Measurements from ENCODE around the gene MACIR. TPM values are rescaled to one million over a fixed set of nuclear protein-coding genes. Genes with fewer than 3 reads are reported as not detected.

Gene MACIR
- polyA plus RNA-seq, 3 donors, result 1.2 to 1.9 (median 1.9) TPM

GRCh38 chr5:103289024-103289423, 30.5 kb downstream of the MACIR start:
- H3K27me3 ChIP-seq (ENCODE audit: control insufficient read depth in 2 of 2, insufficient read depth in 2 of 2, low read length in 2 of 2), result no peaks in the 10 kb centered on the region
- H4K20me1 ChIP-seq (ENCODE audit: insufficient read depth, low read length), result no peaks in the 10 kb centered on the region
- H3K4me2 ChIP-seq (replicated peaks; ENCODE audit: extremely low read depth, low read length, poor library complexity, severe bottlenecking), result no peak overlapping the region
- no peaks in the 10 kb centered on the region for H3K36me3 Mint-ChIP-seq
- H3K27ac ChIP-seq (ENCODE audit: low read depth in 1 of 2, low read length in 2 of 2), result no peak overlapping the region
- TF ChIP-seq, protein P1, sequence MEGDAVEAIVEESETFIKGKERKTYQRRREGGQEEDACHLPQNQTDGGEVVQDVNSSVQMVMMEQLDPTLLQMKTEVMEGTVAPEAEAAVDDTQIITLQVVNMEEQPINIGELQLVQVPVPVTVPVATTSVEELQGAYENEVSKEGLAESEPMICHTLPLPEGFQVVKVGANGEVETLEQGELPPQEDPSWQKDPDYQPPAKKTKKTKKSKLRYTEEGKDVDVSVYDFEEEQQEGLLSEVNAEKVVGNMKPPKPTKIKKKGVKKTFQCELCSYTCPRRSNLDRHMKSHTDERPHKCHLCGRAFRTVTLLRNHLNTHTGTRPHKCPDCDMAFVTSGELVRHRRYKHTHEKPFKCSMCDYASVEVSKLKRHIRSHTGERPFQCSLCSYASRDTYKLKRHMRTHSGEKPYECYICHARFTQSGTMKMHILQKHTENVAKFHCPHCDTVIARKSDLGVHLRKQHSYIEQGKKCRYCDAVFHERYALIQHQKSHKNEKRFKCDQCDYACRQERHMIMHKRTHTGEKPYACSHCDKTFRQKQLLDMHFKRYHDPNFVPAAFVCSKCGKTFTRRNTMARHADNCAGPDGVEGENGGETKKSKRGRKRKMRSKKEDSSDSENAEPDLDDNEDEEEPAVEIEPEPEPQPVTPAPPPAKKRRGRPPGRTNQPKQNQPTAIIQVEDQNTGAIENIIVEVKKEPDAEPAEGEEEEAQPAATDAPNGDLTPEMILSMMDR (IDR thresholded peaks at IDR 0.05), result no peak
- no peak overlapping the region for H2AFZ ChIP-seq (ENCODE audit: insufficient read depth, low read depth, low read length, poor library complexity, severe bottlenecking)
- H3K79me2 ChIP-seq (ENCODE audit: insufficient read depth, low read length), result no peaks in the 10 kb centered on the region
- no peaks in the 10 kb centered on the region for H3K9me3 ChIP-seq (replicated peaks in 1 of 2; ENCODE audit: control insufficient read depth in 1 of 2, insufficient read depth in 1 of 2, low read length in 2 of 2)
- no peaks in the 10 kb centered on the region for H3K9me3 Mint-ChIP-seq
- no peak overlapping the region for H3K9ac ChIP-seq (ENCODE audit: insufficient read depth, low read length, poor library complexity, severe bottlenecking)
- no peak for DNase-seq
- H3K4me3 Mint-ChIP-seq, result no peak overlapping the region
- no peaks in the 10 kb centered on the region for H3K36me3 ChIP-seq (replicated peaks in 1 of 2; ENCODE audit: control insufficient read depth in 1 of 2, insufficient read depth in 2 of 2, low read length in 2 of 2)
- no peaks in the 10 kb centered on the region for H3K4me1 ChIP-seq (ENCODE audit: control insufficient read depth in 1 of 2, insufficient read depth in 2 of 2, low read length in 2 of 2)
- no peak overlapping the region for H3K4me3 ChIP-seq (replicated peaks in 1 of 3; ENCODE audit: low read depth in 2 of 3, low read length in 3 of 3)
- H3K4me1 Mint-ChIP-seq, result no peaks in the 10 kb centered on the region
- H3K27me3 Mint-ChIP-seq (ENCODE audit: low read depth in 3 of 3), result no peaks in the 10 kb centered on the region
- WGBS (ENCODE audit: insufficient coverage), result no CpG with 5 or more reads among the region's 1 CpG
- no peak overlapping the region for H3K27ac Mint-ChIP-seq
- intact Hi-C loops (cut with micrococcal nuclease), result no loop called here

DNA sequence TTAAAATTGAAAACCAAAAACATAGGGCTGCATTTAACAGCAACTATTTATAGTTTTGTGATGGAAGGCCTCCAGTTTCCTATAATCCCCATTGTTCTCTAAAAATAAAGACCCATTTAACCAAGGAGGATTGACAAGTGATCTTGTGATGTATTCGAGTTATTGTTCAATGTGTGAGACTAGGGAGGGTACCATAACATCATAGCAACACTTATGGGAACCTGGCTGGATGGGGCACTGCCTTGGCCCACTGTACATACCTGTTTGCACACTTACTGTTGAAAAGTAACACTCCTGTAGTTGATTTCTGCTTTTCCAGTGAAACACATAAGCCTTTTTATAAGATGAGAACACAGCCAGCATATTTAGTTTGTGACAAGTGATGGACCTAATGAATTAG, 32.3 kb downstream of the MACIR start:
- H2AFZ ChIP-seq (ENCODE audit: insufficient read depth, low read depth, low read length, poor library complexity, severe bottlenecking), result no peak overlapping the region
- H3K79me2 ChIP-seq (ENCODE audit: insufficient read depth, low read length), result no peaks in the 10 kb centered on the region
- no peaks in the 10 kb centered on the region for H3K9me3 Mint-ChIP-seq
- H3K9me3 ChIP-seq (replicated peaks in 1 of 2; ENCODE audit: control insufficient read depth in 1 of 2, insufficient read depth in 1 of 2, low read length in 2 of 2), result no peaks in the 10 kb centered on the region
- no peak for DNase-seq
- no peak overlapping the region for H3K4me3 ChIP-seq (replicated peaks in 1 of 3; ENCODE audit: low read depth in 2 of 3, low read length in 3 of 3)
- H3K27ac ChIP-seq (ENCODE audit: low read depth in 1 of 2, low read length in 2 of 2), result no peak overlapping the region
- no peaks in the 10 kb centered on the region for H3K4me1 ChIP-seq (ENCODE audit: control insufficient read depth in 1 of 2, insufficient read depth in 2 of 2, low read length in 2 of 2)
- TF ChIP-seq, protein P1 (IDR thresholded peaks at IDR 0.05), result no peak
- no peaks in the 10 kb centered on the region for H3K27me3 Mint-ChIP-seq (ENCODE audit: low read depth in 3 of 3)
- no peak overlapping the region for H3K27ac Mint-ChIP-seq
- no peak overlapping the region for H3K4me2 ChIP-seq (replicated peaks; ENCODE audit: extremely low read depth, low read length, poor library complexity, severe bottlenecking)
- WGBS (ENCODE audit: insufficient coverage), result no CpG with 5 or more reads among the region's 1 CpG
- H3K36me3 ChIP-seq (replicated peaks in 1 of 2; ENCODE audit: control insufficient read depth in 1 of 2, insufficient read depth in 2 of 2, low read length in 2 of 2), result no peaks in the 10 kb centered on the region
- H3K36me3 Mint-ChIP-seq, result no peaks in the 10 kb centered on the region
- no peak overlapping the region for H3K4me3 Mint-ChIP-seq
- no peaks in the 10 kb centered on the region for H3K27me3 ChIP-seq (ENCODE audit: control insufficient read depth in 2 of 2, insufficient read depth in 2 of 2, low read length in 2 of 2)
- no peak overlapping the region for H3K9ac ChIP-seq (ENCODE audit: insufficient read depth, low read length, poor library complexity, severe bottlenecking)
- intact Hi-C loops (cut with micrococcal nuclease), result no loop called here
- H4K20me1 ChIP-seq (ENCODE audit: insufficient read depth, low read length), result no peaks in the 10 kb centered on the region
- no peaks in the 10 kb centered on the region for H3K4me1 Mint-ChIP-seq
